GM21423 (cell line): ENCODE measurements around the gene AQP12A.

Source experiments
- ATAC-seq: cut with Tn5 transposase; IDR thresholded peaks from one replicate; pipeline ENCODE4 v1.9.1; 2021; ENCODE audit warnings: mild to moderate bottlenecking, moderate library complexity; ENCODE audit not compliant: unreplicated experiment

The AQP12A gene

GRCh38 chr2:240707043-240707756 lies 15.5 kb downstream of the AQP12A start:
- ATAC-seq: no peak

DNA sequence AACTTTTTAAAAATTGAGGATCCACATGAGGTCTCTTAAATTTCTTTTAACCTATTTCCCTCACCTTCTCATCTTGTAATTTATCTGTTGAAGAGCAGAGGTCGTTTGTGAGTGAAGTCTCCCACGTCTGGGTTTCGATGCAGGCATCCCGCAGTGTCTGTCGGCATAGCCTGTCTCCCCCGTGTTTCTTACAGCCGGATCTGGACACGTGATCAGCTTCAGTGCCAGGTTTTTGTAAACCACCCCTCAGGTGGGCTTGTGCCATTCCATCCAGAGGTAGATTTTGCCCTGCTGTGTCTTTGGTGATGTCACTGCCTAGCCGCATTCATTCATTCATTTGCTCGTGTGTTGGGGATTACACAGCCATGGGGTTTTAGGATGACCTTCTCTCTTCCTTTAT lies 16.2 kb downstream of the AQP12A start:
- no peak for ATAC-seq

DNA sequence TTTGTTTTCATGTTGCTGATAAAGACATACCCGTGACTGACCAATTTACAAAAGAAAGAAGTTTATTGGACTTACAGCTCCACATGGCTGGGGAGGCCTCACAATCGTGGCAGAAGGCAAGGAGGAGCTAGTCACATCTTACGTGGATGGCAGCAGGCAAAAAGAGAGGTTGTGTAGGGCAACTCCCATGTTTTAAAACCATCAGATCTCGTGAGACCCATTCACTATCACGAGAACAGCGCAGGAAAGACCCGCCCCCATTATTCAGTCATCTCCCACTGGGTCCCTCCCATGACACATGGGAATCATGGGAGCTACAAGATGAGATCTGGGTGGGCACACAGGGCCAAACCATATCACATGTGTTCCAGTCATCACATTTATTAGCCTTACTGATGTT lies 16.8 kb downstream of the AQP12A start:
- no peak for ATAC-seq

- ATAC-seq: no peak
Measured at GRCh38 chr2:240711296-240711695, 19.6 kb downstream of the AQP12A start.

GRCh38 chr2:240711701-240712100 lies 20.0 kb downstream of the AQP12A start:
- ATAC-seq: no peak

GRCh38 chr2:240712121-240712520 lies 20.5 kb downstream of the AQP12A start:
- ATAC-seq: no peak

DNA sequence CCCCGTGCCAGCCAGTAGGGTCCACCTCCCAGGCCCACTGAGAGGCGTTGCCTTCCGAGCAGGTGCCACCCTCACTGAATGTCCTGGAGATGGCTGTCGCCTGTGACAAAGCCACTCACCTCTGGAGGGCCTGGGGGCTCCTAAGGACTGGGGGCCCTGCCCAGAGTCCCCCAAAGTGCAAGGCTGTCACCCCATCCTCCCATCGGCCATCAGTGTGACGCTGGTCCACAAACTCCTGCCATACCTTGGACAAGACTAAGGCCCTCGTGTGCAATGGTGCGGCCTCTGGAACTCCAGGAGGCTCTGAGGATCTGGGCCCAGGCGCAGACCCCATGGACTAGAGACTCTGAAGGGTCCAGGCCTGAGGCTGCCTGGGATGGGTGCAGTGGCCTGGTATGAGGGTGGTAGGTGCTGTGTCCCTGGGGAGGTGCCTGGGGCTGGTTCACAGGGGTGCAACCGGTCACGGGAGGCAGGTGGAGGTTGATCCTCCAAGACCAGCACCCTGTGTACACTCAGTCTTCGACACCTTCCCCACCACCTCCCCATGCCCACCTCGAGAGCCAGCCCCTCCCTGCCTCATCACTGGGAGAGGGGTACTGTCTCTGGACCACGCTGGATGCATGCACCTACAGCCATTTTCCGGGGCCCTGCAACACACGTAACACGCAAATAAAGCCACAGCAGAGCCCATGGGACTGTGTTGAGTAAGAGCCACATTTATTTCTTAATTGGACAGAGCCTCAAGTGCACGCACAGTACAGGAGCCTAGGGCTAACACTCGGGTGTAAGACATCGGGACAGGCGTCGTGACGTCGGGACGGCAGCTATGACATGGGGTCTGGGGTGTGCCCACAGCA lies 21.6 kb downstream of the AQP12A start:
- no peak for ATAC-seq

DNA sequence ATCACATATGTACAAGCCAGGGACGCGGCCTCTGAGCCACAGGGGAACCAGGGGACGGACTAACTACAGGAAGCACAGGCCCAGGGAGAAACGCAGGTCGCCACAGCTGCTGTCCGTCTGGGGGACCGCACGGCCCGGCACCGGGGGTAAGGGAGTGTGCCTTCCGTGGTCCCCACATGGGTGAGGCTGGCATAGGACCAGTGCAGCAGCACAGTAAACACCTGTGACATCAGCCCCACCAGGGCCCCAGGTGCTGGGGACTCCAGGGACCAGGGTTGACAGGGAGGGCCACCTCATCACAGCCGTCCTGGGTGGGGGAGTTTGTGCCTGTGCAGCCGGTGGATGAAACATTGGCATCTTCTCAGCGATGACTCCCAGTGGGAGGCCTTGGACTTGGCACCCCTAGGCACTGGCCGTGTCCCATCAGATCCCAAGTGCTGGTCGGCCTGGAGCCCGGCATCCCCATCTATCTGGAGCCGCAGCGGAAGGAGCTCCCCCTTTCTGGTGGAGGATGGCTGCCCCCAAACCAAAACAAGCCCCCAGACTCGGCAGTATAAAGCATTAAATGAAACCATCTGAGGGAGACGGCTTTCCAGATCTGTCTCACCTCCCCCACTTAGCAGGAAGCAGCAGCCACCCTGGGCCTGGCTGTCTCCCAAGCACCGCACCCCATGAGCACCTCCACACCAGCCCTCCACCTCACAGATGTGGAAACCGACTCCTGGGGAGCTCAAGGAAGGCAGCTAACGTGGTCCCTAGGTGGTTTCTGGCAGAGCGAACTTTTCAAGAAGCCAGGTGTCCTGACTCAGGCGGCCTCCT lies 22.5 kb downstream of the AQP12A start:
- no peak for ATAC-seq

- no peak for ATAC-seq
Measured at GRCh38 chr2:240714747-240715725, 23.4 kb downstream of the AQP12A start.

GRCh38 chr2:240716130-240716798 lies 24.6 kb downstream of the AQP12A start:
- ATAC-seq: no peak

GRCh38 chr2:240717181-240717641 lies 25.5 kb downstream of the AQP12A start:
- ATAC-seq: no peak

DNA sequence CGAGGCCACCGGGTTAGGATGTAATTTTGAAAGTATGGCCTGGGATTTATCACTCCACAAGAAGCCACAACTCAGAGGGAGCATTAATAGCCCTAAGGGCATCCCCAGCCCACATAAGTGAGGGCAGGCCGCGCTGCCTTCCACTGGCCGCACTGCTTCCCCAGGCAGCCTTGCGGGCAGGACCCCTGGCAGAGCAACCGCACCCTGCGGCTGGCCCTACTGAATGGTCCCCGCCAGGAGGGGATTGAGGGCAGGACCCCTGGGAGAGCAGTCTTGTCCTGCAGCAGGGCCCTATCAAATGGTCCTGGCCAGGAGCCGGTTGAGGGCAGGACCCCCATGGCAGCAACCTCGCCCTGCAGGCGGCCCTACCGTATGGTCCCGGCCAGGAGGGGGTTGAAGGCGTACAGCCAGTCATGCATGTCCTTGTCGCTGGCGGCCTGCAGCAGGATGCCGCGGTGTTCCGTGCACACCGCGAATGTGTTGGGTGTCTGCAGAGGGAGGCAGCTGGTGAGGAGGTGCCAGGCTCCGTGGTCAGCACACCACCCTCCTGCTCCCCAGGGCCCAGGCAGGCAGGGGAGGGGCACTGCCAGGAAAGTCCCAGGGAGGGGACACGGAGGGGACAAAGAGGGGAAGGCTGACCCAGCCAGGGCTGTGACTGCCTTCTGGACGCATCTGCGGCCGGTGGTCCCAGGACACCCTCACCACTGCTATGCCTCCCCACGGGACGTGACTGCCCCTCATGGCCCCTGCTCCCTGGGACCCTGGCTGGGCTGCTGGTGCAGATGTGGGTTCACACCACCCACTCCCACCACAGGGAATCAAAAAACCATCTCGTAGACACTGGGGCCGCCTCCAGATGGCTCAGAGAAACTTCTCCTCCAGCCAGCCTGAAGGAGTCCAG lies 26.3 kb downstream of the AQP12A start:
- ATAC-seq: no peak

GRCh38 chr2:240718896-240719490 lies 27.3 kb downstream of the AQP12A start:
- no peak for ATAC-seq

DNA sequence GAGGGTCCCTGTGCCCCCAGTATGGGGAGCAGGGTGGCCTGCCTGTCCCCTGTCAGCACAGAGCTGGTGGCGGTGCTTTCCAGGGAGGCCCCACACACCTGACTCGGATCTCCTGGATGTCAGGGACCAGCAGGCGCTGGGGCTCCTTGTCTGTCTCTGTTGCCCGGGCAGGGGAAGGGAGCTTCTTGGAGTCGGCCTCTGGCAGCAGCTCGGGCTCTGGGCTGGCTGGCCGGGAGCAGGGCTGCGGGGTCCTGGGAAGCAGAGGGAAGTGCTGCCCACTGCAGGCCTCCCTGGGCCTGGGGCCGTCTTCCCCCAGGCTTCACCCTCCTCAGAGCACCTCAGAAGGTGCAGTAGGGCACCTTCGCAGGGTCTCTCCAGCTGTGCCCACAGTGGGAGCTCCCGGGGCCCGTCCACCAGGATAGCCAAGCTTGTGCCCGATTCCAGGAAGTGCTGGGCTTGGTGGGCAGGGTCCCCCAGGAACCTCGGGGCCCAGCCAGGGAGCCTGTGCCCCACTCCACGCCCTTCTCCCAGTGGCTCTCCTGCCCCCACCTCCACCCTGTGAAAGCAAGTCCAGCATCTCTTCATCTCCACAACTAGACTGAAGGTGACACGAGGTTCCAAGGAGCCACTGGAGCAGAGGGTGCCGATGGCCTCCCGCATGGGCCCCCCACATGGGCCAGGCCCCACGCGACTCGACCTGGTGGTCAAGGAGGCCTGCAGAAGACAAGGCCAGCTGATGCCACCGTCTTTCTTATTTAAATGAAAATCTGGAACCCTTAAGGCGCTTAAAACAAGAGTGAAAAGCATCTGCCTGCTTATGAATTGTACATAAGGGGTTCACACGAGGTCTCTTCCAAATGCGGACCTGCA lies 28.2 kb downstream of the AQP12A start:
- ATAC-seq: no peak

- ATAC-seq: no peak
Measured at GRCh38 chr2:240720686-240721595, 29.3 kb downstream of the AQP12A start.

DNA sequence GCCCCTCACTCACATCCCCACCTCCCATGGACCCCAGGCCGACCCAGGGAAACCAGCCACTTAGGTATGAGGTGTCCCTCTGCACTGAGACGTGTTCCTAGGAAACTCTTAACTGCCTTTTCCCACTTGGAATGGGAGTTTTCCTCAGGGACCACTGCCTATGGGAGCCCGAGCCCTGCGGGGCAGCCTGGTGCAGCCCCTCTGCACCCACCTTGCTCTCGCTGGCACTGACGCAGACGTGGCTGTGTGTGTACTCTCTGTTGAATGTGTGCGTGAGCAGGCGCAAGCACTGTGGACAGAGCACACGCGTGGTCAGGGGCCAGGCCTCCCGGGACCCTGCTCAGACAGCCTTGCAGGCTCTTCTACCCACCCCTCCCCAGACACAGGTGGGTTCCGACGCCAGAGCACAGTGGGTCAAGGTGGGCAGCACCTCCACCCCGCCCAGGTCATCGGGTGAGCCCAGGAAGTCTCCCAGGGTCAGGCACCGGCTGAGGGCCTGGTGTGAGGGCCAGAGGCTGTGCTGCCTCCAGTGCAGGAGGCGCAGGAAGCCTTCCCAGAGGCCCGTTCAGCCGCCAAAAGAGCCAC lies 30.0 kb downstream of the AQP12A start:
- no peak for ATAC-seq
